DND-41 (cell line): ENCODE results near the gene ZFP36.

Experiments
- EZH2 ChIP-seq: IDR thresholded peaks from 3 replicates; pipeline ENCODE4 v1.6.1; 2012; ENCODE audit warnings: borderline replicate concordance, low read depth, mild to moderate bottlenecking, moderate library complexity, low read length, inconsistent platforms; ENCODE audit not compliant: severe bottlenecking
- TF ChIP-seq, protein P1 (sequence below): IDR thresholded peaks from 2 replicates; pipeline ENCODE4 v1.5.1; 2012; ENCODE audit warnings: borderline replicate concordance, low read length, moderate library complexity, mild to moderate bottlenecking; ENCODE audit not compliant: poor library complexity, severe bottlenecking; ENCODE audit errors: extremely low read depth

DNA sequence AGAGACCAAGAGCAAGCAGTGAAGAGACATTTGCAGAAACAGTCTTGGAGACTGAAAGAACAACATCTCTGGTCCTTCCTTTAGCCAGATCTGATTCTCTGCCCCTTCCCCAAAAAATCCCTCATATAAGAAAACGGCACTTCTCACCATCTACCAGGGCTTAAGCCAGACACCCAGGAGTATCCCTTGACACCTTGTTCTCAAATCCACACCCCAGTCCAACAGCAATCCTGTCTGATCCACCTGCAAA lies 4.1 kb downstream of the ZFP36 start:
- TF ChIP-seq, protein P1, sequence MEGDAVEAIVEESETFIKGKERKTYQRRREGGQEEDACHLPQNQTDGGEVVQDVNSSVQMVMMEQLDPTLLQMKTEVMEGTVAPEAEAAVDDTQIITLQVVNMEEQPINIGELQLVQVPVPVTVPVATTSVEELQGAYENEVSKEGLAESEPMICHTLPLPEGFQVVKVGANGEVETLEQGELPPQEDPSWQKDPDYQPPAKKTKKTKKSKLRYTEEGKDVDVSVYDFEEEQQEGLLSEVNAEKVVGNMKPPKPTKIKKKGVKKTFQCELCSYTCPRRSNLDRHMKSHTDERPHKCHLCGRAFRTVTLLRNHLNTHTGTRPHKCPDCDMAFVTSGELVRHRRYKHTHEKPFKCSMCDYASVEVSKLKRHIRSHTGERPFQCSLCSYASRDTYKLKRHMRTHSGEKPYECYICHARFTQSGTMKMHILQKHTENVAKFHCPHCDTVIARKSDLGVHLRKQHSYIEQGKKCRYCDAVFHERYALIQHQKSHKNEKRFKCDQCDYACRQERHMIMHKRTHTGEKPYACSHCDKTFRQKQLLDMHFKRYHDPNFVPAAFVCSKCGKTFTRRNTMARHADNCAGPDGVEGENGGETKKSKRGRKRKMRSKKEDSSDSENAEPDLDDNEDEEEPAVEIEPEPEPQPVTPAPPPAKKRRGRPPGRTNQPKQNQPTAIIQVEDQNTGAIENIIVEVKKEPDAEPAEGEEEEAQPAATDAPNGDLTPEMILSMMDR: no peak
- no peak for TF ChIP-seq EZH2
